Measurements from ENCODE around the gene ATF4.

ATF4 gene

DNA sequence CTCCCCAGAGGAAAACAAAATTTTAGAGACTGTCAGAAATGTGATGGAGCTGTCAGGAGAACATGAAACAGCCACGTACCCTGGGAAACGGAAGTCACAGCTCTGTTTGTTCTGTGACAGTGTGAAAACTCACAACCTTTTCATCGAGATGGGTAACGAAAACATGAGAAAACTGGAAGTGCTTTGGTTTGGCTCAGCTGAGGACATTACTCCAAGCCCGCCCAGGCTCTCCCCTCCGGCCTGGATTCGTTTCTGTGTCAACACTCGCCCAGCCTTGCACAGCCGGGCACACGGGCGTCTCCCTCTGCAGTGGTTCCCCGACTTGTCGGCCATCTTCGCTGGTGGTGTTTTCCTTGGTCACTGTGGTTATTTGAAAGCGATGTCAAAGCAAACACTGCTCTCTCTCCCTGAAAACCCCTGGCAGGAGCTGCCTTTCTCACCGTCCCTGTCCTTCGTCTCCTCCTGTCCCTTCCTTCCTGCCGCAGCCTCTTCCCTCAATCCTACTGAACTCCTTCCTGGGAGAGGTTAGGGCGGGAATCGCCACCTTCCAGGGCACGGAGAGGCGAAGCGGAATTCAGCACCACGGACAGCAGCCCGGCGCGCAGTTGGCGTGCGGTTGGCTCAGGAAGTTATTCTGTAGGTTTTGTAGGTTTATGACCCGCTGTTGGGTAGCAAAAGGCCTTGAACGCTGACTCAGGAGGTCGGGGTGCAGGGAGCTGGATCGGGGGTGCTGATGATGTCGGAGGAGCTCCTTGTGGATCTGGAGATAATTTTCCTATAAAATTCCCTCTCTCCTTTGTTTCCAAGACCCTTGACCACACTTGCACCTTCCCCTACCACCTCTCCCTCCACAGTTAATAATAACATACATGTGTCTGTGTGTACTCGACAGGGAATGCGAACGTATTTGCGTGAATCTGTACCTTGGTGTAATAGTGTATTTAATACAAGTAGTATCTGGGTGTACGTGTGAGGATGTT lies 25.3 kb downstream of the ATF4 start:
- TF ChIP-seq ZBTB7A (IDR thresholded peaks at IDR 0.05; ENCODE audit: low read depth) (no peak), TEAD4 (IDR thresholded peaks at IDR 0.05) (peak; percentile 53), EGR1 (IDR thresholded peaks at IDR 0.05) (no peak), FOXM1 (IDR thresholded peaks at IDR 0.05; ENCODE audit: borderline replicate concordance, low read depth) (no peak), RAD21 (IDR thresholded peaks at IDR 0.05; ENCODE audit: low read depth) (peak; percentile 11; the same call in 1 of the 2 replicates), YY1 (IDR thresholded peaks at IDR 0.05; ENCODE audit: low read depth) (no peak), TAF1 (IDR thresholded peaks at IDR 0.05; ENCODE audit: low read depth) (no peak)
- TF ChIP-seq, protein P1, sequence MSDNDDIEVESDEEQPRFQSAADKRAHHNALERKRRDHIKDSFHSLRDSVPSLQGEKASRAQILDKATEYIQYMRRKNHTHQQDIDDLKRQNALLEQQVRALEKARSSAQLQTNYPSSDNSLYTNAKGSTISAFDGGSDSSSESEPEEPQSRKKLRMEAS (IDR thresholded peaks at IDR 0.05): peak; percentile 83
- TF ChIP-seq, protein P2, sequence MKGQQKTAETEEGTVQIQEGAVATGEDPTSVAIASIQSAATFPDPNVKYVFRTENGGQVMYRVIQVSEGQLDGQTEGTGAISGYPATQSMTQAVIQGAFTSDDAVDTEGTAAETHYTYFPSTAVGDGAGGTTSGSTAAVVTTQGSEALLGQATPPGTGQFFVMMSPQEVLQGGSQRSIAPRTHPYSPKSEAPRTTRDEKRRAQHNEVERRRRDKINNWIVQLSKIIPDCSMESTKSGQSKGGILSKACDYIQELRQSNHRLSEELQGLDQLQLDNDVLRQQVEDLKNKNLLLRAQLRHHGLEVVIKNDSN (IDR thresholded peaks at IDR 0.05): no peak
- TF ChIP-seq, protein P3, sequence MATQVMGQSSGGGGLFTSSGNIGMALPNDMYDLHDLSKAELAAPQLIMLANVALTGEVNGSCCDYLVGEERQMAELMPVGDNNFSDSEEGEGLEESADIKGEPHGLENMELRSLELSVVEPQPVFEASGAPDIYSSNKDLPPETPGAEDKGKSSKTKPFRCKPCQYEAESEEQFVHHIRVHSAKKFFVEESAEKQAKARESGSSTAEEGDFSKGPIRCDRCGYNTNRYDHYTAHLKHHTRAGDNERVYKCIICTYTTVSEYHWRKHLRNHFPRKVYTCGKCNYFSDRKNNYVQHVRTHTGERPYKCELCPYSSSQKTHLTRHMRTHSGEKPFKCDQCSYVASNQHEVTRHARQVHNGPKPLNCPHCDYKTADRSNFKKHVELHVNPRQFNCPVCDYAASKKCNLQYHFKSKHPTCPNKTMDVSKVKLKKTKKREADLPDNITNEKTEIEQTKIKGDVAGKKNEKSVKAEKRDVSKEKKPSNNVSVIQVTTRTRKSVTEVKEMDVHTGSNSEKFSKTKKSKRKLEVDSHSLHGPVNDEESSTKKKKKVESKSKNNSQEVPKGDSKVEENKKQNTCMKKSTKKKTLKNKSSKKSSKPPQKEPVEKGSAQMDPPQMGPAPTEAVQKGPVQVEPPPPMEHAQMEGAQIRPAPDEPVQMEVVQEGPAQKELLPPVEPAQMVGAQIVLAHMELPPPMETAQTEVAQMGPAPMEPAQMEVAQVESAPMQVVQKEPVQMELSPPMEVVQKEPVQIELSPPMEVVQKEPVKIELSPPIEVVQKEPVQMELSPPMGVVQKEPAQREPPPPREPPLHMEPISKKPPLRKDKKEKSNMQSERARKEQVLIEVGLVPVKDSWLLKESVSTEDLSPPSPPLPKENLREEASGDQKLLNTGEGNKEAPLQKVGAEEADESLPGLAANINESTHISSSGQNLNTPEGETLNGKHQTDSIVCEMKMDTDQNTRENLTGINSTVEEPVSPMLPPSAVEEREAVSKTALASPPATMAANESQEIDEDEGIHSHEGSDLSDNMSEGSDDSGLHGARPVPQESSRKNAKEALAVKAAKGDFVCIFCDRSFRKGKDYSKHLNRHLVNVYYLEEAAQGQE (IDR thresholded peaks at IDR 0.05; ENCODE audit: low read depth): peak; percentile 99

DNA sequence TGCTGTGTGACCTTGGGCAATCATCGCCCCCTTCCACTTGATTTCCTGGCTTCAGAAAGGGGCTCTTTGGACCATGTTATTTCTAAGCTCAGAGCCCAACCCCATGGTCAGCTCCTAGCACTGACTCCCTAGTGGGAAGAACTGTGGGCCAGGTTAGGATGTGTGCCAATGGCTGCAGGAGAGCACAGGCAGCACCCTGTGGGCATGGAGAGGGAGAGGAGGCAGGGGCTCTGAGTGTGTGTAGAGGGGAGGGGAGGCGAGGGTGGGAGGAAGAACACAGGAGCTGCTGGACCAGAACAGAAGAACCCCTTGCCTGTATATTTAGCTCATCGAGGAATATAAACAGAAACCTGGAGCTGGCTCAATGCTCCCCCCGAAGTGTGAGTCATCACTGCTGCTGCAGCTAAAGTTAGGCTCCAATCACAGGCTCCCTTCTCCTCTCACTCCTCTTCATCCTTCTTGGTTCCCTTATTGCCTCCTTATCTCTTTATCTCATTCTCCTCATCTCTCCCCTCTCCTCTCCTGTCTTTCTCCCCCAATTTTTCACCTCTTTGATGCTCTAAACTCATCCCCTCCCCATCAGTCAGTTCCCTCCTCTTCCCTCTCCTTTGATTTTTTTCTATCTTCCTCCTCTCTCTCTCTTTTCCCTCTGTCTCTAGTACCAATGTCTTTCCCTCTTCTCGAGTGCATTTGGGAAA lies 26.7 kb downstream of the ATF4 start:
- TF ChIP-seq CEBPB (IDR thresholded peaks at IDR 0.05): no peak
- no peak for TF ChIP-seq ZBTB7A (IDR thresholded peaks at IDR 0.05; ENCODE audit: low read depth)
- no peak for TF ChIP-seq YY1 (IDR thresholded peaks at IDR 0.05; ENCODE audit: low read depth)
- TF ChIP-seq NFIC (IDR thresholded peaks at IDR 0.05): no peak
- TF ChIP-seq, protein P3 (IDR thresholded peaks at IDR 0.05; ENCODE audit: low read depth): no peak
- TF ChIP-seq TCF12 (IDR thresholded peaks at IDR 0.05; ENCODE audit: low read depth): no peak
- TF ChIP-seq, protein P2 (IDR thresholded peaks at IDR 0.05): no peak
- TF ChIP-seq EGR1 (IDR thresholded peaks at IDR 0.05): no peak
- TF ChIP-seq RAD21 (IDR thresholded peaks at IDR 0.05; ENCODE audit: low read depth): no peak
- TF ChIP-seq CREB1 (IDR thresholded peaks at IDR 0.05; ENCODE audit: low read depth): no peak
- TF ChIP-seq TEAD4 (IDR thresholded peaks at IDR 0.05): no peak
- TF ChIP-seq, protein P1 (IDR thresholded peaks at IDR 0.05): no peak
- no peak for TF ChIP-seq TAF1 (IDR thresholded peaks at IDR 0.05; ENCODE audit: low read depth)
- TF ChIP-seq EP300 (IDR thresholded peaks at IDR 0.05; ENCODE audit: borderline replicate concordance): no peak
- no peak for TF ChIP-seq FOXM1 (IDR thresholded peaks at IDR 0.05; ENCODE audit: borderline replicate concordance, low read depth)

DNA sequence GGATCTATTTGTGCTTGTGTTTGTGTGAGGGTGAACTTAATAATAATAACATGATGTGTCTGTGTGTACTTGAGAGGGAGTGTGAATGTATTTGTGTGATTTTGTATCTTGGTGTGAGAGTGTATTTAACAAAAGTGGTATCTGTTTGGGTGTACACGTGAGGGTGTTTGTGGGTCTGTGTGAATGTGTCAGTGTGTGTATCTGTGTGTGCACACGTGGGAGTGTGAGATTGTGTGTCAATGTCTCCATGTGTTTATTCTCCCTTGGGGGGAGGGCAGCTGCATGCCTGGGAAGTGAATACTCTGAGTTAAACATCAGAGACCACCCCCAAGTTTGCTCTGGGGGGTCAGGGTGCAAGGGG lies 27.2 kb downstream of the ATF4 start:
- TF ChIP-seq ZBTB7A (IDR thresholded peaks at IDR 0.05; ENCODE audit: low read depth) (no peak), NFIC (IDR thresholded peaks at IDR 0.05) (no peak), YY1 (IDR thresholded peaks at IDR 0.05; ENCODE audit: low read depth) (no peak), FOXM1 (IDR thresholded peaks at IDR 0.05; ENCODE audit: borderline replicate concordance, low read depth) (no peak), EGR1 (IDR thresholded peaks at IDR 0.05) (no peak), RAD21 (IDR thresholded peaks at IDR 0.05; ENCODE audit: low read depth) (no peak), CREB1 (IDR thresholded peaks at IDR 0.05; ENCODE audit: low read depth) (no peak), TEAD4 (IDR thresholded peaks at IDR 0.05) (no peak), TAF1 (IDR thresholded peaks at IDR 0.05; ENCODE audit: low read depth) (no peak), CEBPB (IDR thresholded peaks at IDR 0.05) (no peak), EP300 (IDR thresholded peaks at IDR 0.05; ENCODE audit: borderline replicate concordance) (no peak), TCF12 (IDR thresholded peaks at IDR 0.05; ENCODE audit: low read depth) (no peak)
- TF ChIP-seq, protein P2 (IDR thresholded peaks at IDR 0.05): no peak

DNA sequence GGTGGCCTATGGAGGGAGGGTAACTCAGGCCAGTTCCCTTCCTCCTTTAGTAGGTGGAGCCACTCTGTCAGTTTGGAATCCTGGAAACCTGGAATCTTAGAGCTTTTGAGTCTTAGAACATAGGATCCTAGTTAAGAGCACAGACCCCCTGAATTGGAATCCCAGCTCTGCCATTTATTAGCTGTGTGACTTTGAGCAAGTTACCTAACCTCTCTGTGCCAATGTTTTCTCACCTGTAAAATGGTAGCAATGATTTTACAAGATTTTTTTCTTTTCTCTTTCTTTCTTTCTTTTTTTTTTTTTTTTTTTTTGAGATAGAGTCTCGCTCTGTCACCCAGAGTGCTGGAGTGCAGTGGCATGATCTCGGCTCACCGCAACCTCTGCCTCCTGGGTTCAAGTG lies 33.1 kb downstream of the ATF4 start:
- TF ChIP-seq, protein P3 (IDR thresholded peaks at IDR 0.05; ENCODE audit: low read depth): no peak
- TF ChIP-seq EP300 (IDR thresholded peaks at IDR 0.05; ENCODE audit: borderline replicate concordance) (no peak), CREB1 (IDR thresholded peaks at IDR 0.05; ENCODE audit: low read depth) (no peak), TCF12 (IDR thresholded peaks at IDR 0.05; ENCODE audit: low read depth) (no peak)
